Right lobe of liver (tissue), 6 donors: ENCODE data around the gene ENTREP1. TPM values are rescaled to one million over a fixed set of nuclear protein-coding genes. Genes with fewer than 3 reads are reported as not detected.

Source experiments
- ATAC-seq, 4 donors: fragments of 200-7000 bp; cut with Tn5 transposase; one replicate each; pipeline ENCODE4 v1.9.1; 2020; ENCODE audit warnings: mild to moderate bottlenecking in 4 of 4, moderate library complexity in 4 of 4
- DNase-seq, 3 donors: peaks; one replicate each; pipeline ENCODE4 v3.0.0-alpha.2; 2020
- H3K27ac ChIP-seq, 3 donors: fragments of 200-600 bp; one replicate each; pipeline ENCODE4 v1.8.0; 2022
- H3K27me3 ChIP-seq, 2 donors: fragments of 200-600 bp; one replicate each; pipeline ENCODE4 v1.8.0; 2022
- H3K36me3 ChIP-seq, 4 donors: fragments of 200-600 bp; sonication (generic) in 1 of 4; one replicate each; pipeline versions ENCODE4 v1.5.1 to v1.8.0; 2017 to 2022; ENCODE audit warnings: control low read depth in 1 of 4
- H3K4me1 ChIP-seq, 4 donors: fragments of 200-600 bp; sonication (generic) in 1 of 4; one replicate each; pipeline versions ENCODE4 v1.5.1 to v1.8.0; 2017 to 2022; ENCODE audit warnings: control low read depth in 1 of 4
- H3K4me3 ChIP-seq, 3 donors: fragments of 200-600 bp; one replicate each; pipeline ENCODE4 v1.8.0; 2022
- H3K9me3 ChIP-seq, 4 donors: fragments of 200-600 bp; sonication (generic) in 1 of 4; one replicate each; pipeline versions ENCODE4 v1.5.1 to v1.8.0; 2017 to 2022; ENCODE audit warnings: control low read depth in 1 of 4
- POLR2A ChIP-seq: fragments of 450-650 bp; IDR thresholded peaks from one replicate; pipeline ENCODE4 v1.6.1; 2017; ENCODE audit warnings: antibody characterized with exemption, mild to moderate bottlenecking
- WGBS: methylation state at CpG from one replicate; pipeline ENCODE4 v1.1.6; 2018; ENCODE audit warnings: low coverage, low lambda C conversion rate; ENCODE audit not compliant: insufficient coverage; ENCODE audit errors: missing lambda C conversion rate; 5-methylcytosine and 5-hydroxymethylcytosine counted together
- intact Hi-C, 2 donors: fragments of 100-400 bp; cut with DNase I; formaldehyde crosslinking; loops; one replicate each; pipeline versions ENCODE4 v1.11.2 to v1.14.1; 2022
- total RNA-seq, 6 experiments: library from RNA; depleted of rRNA in 2 of 6; stranded (reverse); fragments of >200 nt in 2 of 6; fragmentation: NEBNext Ultra II Directional in 3 of 6; extraction: Animal tissue kit (Norgen Biotek cat#: 25700) in 3 of 6; gene quantifications; one replicate each; pipeline versions ENCODE4 v1.1.0 to v1.2.4, GENCODE V29; 2016 to 2023
- TF ChIP-seq, protein P1 (sequence below), 4 donors: fragments of 200-600 bp in 3 of 4; fragments of 450-650 bp in 1 of 4; IDR thresholded peaks; one replicate each; pipeline versions ENCODE4 v1.5.1 to v1.8.0; 2016 to 2022; ENCODE audit warnings: antibody characterized with exemption in 4 of 4, mild to moderate bottlenecking in 2 of 4
- donor health status: DM: no; HTN: yes; CAD: no.
- donor health status: DM: no; HTN: no; CAD: no.
- donor health status: DM: no; HTN: no; CAD: no.
- donor health status: DM: no; HTN: yes; CAD: no.
- donor health status: DM: no; HTN: yes; CAD: no.

ENTREP1 gene
- total RNA-seq, 6 experiments from 2014 or later = 0.12 to 0.42 (median 0.30) TPM

DNA sequence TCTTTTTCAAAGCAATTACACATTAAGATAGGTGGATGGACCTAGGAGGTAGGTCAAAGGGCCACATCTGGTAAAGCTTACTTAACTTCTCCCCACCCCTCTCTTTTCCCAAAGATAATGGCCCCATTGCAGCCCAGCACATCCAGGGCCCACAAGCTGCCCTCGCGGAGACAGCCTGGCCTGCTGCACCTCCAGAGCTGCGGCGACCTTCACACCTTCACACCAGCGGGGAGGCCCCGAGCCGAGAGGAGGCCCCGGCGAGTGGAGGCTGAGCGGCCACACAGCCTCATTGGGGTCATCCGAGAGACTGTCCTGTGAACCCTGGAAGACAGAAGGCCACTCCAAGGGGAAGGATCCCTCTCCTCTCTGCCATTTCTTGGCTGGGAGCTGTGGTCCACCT is 66.5 kb downstream of the ENTREP1 start:
- DNase-seq (no peak), ATAC-seq (no peak)
- no peaks in the 10 kb centered on the region for H3K27me3 ChIP-seq
- H3K9me3 ChIP-seq = no peaks in the 10 kb centered on the region
- 99% methylated on average over 9 of the region's 11 CpGs for WGBS
- TF ChIP-seq, protein P1, sequence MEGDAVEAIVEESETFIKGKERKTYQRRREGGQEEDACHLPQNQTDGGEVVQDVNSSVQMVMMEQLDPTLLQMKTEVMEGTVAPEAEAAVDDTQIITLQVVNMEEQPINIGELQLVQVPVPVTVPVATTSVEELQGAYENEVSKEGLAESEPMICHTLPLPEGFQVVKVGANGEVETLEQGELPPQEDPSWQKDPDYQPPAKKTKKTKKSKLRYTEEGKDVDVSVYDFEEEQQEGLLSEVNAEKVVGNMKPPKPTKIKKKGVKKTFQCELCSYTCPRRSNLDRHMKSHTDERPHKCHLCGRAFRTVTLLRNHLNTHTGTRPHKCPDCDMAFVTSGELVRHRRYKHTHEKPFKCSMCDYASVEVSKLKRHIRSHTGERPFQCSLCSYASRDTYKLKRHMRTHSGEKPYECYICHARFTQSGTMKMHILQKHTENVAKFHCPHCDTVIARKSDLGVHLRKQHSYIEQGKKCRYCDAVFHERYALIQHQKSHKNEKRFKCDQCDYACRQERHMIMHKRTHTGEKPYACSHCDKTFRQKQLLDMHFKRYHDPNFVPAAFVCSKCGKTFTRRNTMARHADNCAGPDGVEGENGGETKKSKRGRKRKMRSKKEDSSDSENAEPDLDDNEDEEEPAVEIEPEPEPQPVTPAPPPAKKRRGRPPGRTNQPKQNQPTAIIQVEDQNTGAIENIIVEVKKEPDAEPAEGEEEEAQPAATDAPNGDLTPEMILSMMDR (IDR thresholded peaks at IDR 0.05) = no peak
- TF ChIP-seq POLR2A = no peak
- H3K4me3 ChIP-seq = no peak overlapping the region
- H3K36me3 ChIP-seq = no peaks in the 10 kb centered on the region
- no peaks in the 10 kb centered on the region for H3K4me1 ChIP-seq
- intact Hi-C loops = no loop called here
- no peak overlapping the region for H3K27ac ChIP-seq

DNA sequence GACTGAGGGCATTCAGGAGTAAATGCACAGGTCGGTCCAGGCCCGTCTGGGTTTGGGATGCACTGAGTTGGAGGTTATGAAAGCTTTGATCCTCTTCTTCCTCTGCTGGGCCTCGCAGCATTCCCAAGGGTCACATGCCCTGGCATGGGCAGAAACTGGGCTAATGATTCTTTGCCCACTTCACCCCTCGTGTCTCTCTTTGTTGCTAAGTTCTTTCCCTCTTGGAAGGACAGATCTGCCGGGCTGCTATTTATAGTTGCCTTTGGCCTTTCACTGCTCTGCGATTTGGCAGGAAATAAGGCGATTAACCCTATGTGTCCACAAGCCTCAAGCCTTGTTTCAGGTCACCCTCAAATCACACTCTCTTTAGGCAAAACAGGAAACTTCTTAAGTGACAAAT is 66.9 kb downstream of the ENTREP1 start:
- no peak for ATAC-seq
- Histone ChIP-seq H3K36me3 (no peaks in the 10 kb centered on the region), H3K27me3 (no peaks in the 10 kb centered on the region), H3K27ac (no peak overlapping the region), H3K9me3 (no peaks in the 10 kb centered on the region), H3K4me1 (no peaks in the 10 kb centered on the region), H3K4me3 (no peak overlapping the region)
- 35% methylated on average over 5 of the region's 7 CpGs for WGBS
- intact Hi-C loops = no loop called here
- TF ChIP-seq, protein P1 (IDR thresholded peaks at IDR 0.05) = no peak
- TF ChIP-seq POLR2A = no peak
- DNase-seq = no peak

DNA sequence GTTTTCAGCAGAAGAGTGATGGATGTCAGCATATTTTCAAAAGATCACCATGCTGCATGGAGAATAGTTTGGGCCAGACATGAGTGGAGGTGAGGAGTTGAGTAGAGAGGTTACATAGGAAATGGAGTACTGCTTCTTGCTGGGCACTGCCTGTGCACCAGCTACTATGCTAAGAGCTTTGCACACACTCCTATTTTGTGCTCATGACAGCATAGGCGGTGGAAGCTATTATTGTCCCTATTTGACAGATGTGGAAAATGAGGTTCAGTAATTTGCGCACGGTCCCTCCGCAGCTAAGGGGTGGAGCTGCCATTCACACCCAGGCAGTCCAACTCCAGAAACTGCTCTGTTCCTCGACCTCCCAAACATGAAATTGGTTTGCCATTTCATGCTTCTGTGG is 67.8 kb downstream of the ENTREP1 start:
- TF ChIP-seq, protein P1 (IDR thresholded peaks at IDR 0.05) = no peak
- TF ChIP-seq POLR2A = no peak
- no CpG with 5 or more reads among the region's 5 CpGs for WGBS
- no peaks in the 10 kb centered on the region for H3K27me3 ChIP-seq
- DNase-seq (no peak), ATAC-seq (no peak)
- intact Hi-C loops = no loop called here
- H3K9me3 ChIP-seq = no peaks in the 10 kb centered on the region
- no peak overlapping the region for H3K27ac ChIP-seq
- H3K4me1 ChIP-seq = no peaks in the 10 kb centered on the region
- H3K36me3 ChIP-seq = no peaks in the 10 kb centered on the region
- no peak overlapping the region for H3K4me3 ChIP-seq

DNA sequence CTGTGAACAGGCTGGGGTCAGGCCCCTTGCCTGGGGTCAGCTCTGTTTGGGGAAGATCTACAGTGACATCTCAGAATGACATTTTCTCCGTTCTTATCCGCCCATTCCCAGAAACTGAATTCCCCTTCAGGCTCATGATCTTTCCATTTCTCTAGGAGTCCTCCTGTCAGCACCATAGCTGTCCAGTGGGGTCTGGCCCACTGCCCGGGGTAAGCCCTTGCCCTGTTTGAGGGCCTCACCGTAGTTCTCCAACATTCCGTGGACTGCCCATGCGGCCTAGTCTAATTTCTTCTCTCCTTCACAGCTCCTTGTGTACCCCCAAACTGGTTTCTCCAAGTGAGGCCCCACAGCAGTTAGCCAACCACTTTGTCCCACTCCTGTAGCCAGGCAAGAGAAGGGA is 68.4 kb downstream of the ENTREP1 start:
- intact Hi-C loops = no loop called here

More for the DNA sequence above, 68.4 kb downstream of the ENTREP1 start:
- H3K9me3 ChIP-seq = no peaks in the 10 kb centered on the region
- no peaks in the 10 kb centered on the region for H3K36me3 ChIP-seq
- no peaks in the 10 kb centered on the region for H3K27me3 ChIP-seq
- WGBS = 90% methylated on average over 4 of the region's 6 CpGs
- H3K4me1 ChIP-seq = no peaks in the 10 kb centered on the region
- H3K27ac ChIP-seq = no peak overlapping the region
- TF ChIP-seq POLR2A = no peak
- TF ChIP-seq, protein P1 (IDR thresholded peaks at IDR 0.05) = no peak
- ATAC-seq (no peak), DNase-seq (no peak)
- no peak overlapping the region for H3K4me3 ChIP-seq
